Liver (tissue), 9 donors: ENCODE measurements around the gene TM9SF2. TPM values are rescaled to one million over a fixed set of nuclear protein-coding genes. Genes with fewer than 3 reads are reported as not detected.

Experiments used
- DNase-seq: peaks from one replicate; pipeline ENCODE4 v3.0.0-alpha.2; 2017; ENCODE audit warnings: low spot score
- H3K27ac ChIP-seq, 2 donors: one replicate each; pipeline ENCODE4 v1.7.0; 2013; ENCODE audit warnings: inconsistent platforms in 2 of 2, low read length in 2 of 2, control low read depth in 1 of 2, low read depth in 1 of 2, mild to moderate bottlenecking in 1 of 2
- H3K27me3 ChIP-seq, 4 donors: one replicate each; pipeline versions ENCODE4 v1.6.1 to v1.7.0; 2013; ENCODE audit warnings: low read length in 3 of 4, inconsistent platforms in 1 of 4, mild to moderate bottlenecking in 1 of 4, moderate library complexity in 1 of 4; ENCODE audit not compliant: control insufficient read depth in 4 of 4, insufficient read depth in 4 of 4
- H3K36me3 ChIP-seq, 4 donors: one replicate each; pipeline versions ENCODE4 v1.6.1 to v1.7.0; 2013; ENCODE audit warnings: low read length in 3 of 4, mild to moderate bottlenecking in 3 of 4, low read depth in 1 of 4, moderate library complexity in 1 of 4; ENCODE audit not compliant: control insufficient read depth in 4 of 4, insufficient read depth in 3 of 4
- H3K4me1 ChIP-seq, 4 donors: one replicate each; pipeline versions ENCODE4 v1.6.1 to v1.7.0; 2013; ENCODE audit warnings: low read length in 3 of 4, mild to moderate bottlenecking in 3 of 4, moderate library complexity in 1 of 4; ENCODE audit not compliant: control insufficient read depth in 4 of 4, insufficient read depth in 4 of 4
- H3K4me3 ChIP-seq, 3 donors: one replicate each; pipeline versions ENCODE4 v1.6.1 to v1.7.0; 2013; ENCODE audit warnings: low read length in 3 of 3, control low read depth in 1 of 3, low read depth in 1 of 3, mild to moderate bottlenecking in 1 of 3
- H3K9ac ChIP-seq, 2 donors: one replicate each; pipeline ENCODE4 v1.7.0; 2013; ENCODE audit warnings: low read length in 2 of 2, mild to moderate bottlenecking in 2 of 2, moderate library complexity in 2 of 2, control low read depth in 1 of 2, low read depth in 1 of 2
- H3K9me3 ChIP-seq, 4 donors: one replicate each; pipeline versions ENCODE4 v1.6.1 to v1.7.0; 2013; ENCODE audit warnings: low read length in 3 of 4; ENCODE audit not compliant: control insufficient read depth in 4 of 4
- EGR1 ChIP-seq, 2 donors: IDR thresholded peaks; 2 replicates each; pipeline ENCODE4 v1.6.1; 2016 to 2018; ENCODE audit warnings: antibody characterized with exemption in 2 of 2, low read depth in 2 of 2
- FOXA1 ChIP-seq: IDR thresholded peaks from 2 replicates; pipeline ENCODE4 v1.6.1; 2016; ENCODE audit warnings: antibody characterized with exemption
- FOXA2 ChIP-seq: IDR thresholded peaks from 2 replicates; pipeline ENCODE4 v1.6.1; 2016; ENCODE audit warnings: antibody characterized with exemption
- GABPA ChIP-seq, 2 donors: IDR thresholded peaks in 1 of 2; conservative IDR thresholded peaks in 1 of 2; 2 replicates each; pipeline ENCODE4 v1.6.1; 2016; ENCODE audit warnings: antibody characterized with exemption in 2 of 2, mild to moderate bottlenecking in 1 of 2, moderate library complexity in 1 of 2
- HNF4A ChIP-seq, 2 donors: conservative IDR thresholded peaks; 2 replicates each; pipeline ENCODE4 v1.6.1; 2016; ENCODE audit warnings: antibody characterized with exemption in 2 of 2, mild to moderate bottlenecking in 2 of 2
- HNF4G ChIP-seq: IDR thresholded peaks from 2 replicates; pipeline ENCODE4 v1.6.1; 2016; ENCODE audit warnings: antibody characterized with exemption
- JUND ChIP-seq, 2 donors: IDR thresholded peaks; 2 replicates each; pipeline ENCODE4 v1.6.1; 2016; ENCODE audit warnings: antibody characterized with exemption in 2 of 2
- NR2F2 ChIP-seq: IDR thresholded peaks from 2 replicates; pipeline ENCODE4 v1.6.1; 2016; ENCODE audit warnings: antibody characterized with exemption
- RAD21 ChIP-seq, 2 donors: IDR thresholded peaks; 2 replicates each; pipeline ENCODE4 v1.6.1; 2016; ENCODE audit warnings: antibody characterized with exemption in 2 of 2, mild to moderate bottlenecking in 2 of 2
- REST ChIP-seq: IDR thresholded peaks from 2 replicates; pipeline ENCODE4 v1.6.1; 2016; ENCODE audit warnings: antibody characterized with exemption, mild to moderate bottlenecking
- RXRA ChIP-seq, 2 donors: IDR thresholded peaks; 2 replicates each; pipeline ENCODE4 v1.6.1; 2017 to 2018; ENCODE audit warnings: antibody characterized with exemption in 2 of 2, mild to moderate bottlenecking in 1 of 2
- SP1 ChIP-seq: IDR thresholded peaks from 2 replicates; pipeline ENCODE4 v1.6.1; 2018; ENCODE audit warnings: antibody characterized with exemption, mild to moderate bottlenecking
- TAF1 ChIP-seq: conservative IDR thresholded peaks from 2 replicates; pipeline ENCODE4 v1.6.1; 2016; ENCODE audit warnings: antibody characterized with exemption, mild to moderate bottlenecking
- ZBTB33 ChIP-seq: IDR thresholded peaks from 2 replicates; pipeline ENCODE4 v1.6.1; 2016; ENCODE audit warnings: antibody characterized with exemption
- WGBS: extraction: QIAGEN DNeasy Blood & Tissue Kit; methylation state at CpG from one replicate; pipeline ENCODE4 v1.1.7; 2013; 5-methylcytosine and 5-hydroxymethylcytosine counted together
- polyA plus RNA-seq, 2 donors: library from polyadenylated mRNA; stranded (reverse) in 1 of 2; unstranded in 1 of 2; fragments of 200-250 nt in 1 of 2; fragments of >200 nt in 1 of 2; fragmentation: Nextera tagmentation in 1 of 2; extraction: Ambion mirVana in 1 of 2; gene quantifications; one replicate each; pipeline versions ENCODE4 v1.2.1 to v1.2.3, GENCODE V29; 2013 to 2015
- total RNA-seq, 2 donors: library from RNA; depleted of rRNA; stranded (reverse); fragments of >200 nt; gene quantifications; one replicate each; pipeline ENCODE4 v1.2.3, GENCODE V29; 2014
- TF ChIP-seq, protein P1 (sequence below): IDR thresholded peaks from 2 replicates; pipeline ENCODE4 v1.6.1; 2016; ENCODE audit warnings: antibody characterized with exemption
- TF ChIP-seq, protein P2 (sequence below): IDR thresholded peaks from 2 replicates; pipeline ENCODE4 v1.6.1; 2016; ENCODE audit warnings: antibody characterized with exemption
- TF ChIP-seq, protein P3 (sequence below): fragments of 150-350 bp; IDR thresholded peaks from 2 replicates; pipeline ENCODE4 v1.5.1; 2017; ENCODE audit warnings: improper control_type of control experiment, low read depth, low read length; ENCODE audit not compliant: missing input control
- donor health status: healthy.
- donor health status: healthy.
- donor health status: healthy.
- donor health status: healthy.
- donor health status: healthy.

TM9SF2 gene
- total and polyA plus RNA-seq, 4 donors: 70.2 to 112 (median 99.0) TPM

DNA sequence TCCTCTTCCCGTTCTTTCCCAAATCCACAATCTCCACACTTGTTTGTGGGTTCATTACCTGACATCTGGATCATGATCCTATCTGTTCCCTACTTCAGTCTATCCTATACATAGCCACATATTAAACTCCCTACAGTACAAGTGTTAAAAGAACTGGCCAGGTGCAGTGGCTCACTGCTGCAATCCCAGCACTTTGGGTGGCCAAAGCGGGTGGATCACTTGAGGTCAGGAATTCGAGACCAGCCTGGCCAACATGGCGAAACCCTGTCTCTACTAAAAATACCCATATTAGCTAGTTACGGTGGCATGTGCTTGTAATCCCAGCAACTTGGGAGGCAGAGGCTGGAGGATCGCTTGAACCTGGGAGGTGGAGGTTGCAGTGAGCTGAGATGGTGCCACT lies 88.3 kb downstream of the TM9SF2 start:
- no peaks in the 10 kb centered on the region for H3K36me3 ChIP-seq

More for the DNA sequence above, 88.3 kb downstream of the TM9SF2 start:
- Histone ChIP-seq H3K4me3 (no peak overlapping the region), H3K9me3 (no peaks in the 10 kb centered on the region), H3K4me1 (no peaks in the 10 kb centered on the region), H3K27me3 (no peaks in the 10 kb centered on the region), H3K27ac (no peak overlapping the region), H3K9ac (no peak overlapping the region)
- DNase-seq: no peak
- 93% methylated on average over 6 of the region's 6 CpGs for WGBS
- TF ChIP-seq GABPA (IDR thresholded peaks at IDR 0.05 in 1 of 2, conservative IDR thresholded peaks at IDR 0.05 in 1 of 2) (no peak), SP1 (no peak), ZBTB33 (no peak), TAF1 (no peak), JUND (IDR thresholded peaks at IDR 0.05) (no peak), HNF4A (conservative IDR thresholded peaks at IDR 0.05) (no peak), RAD21 (IDR thresholded peaks at IDR 0.05) (no peak), NR2F2 (no peak), RXRA (IDR thresholded peaks at IDR 0.05) (no peak), FOXA2 (no peak), EGR1 (IDR thresholded peaks at IDR 0.05; ENCODE audit: low read depth in 2 of 2) (no peak), FOXA1 (no peak), REST (no peak), HNF4G (no peak)
- TF ChIP-seq, protein P1, sequence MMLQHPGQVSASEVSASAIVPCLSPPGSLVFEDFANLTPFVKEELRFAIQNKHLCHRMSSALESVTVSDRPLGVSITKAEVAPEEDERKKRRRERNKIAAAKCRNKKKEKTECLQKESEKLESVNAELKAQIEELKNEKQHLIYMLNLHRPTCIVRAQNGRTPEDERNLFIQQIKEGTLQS: no peak
- TF ChIP-seq, protein P2, sequence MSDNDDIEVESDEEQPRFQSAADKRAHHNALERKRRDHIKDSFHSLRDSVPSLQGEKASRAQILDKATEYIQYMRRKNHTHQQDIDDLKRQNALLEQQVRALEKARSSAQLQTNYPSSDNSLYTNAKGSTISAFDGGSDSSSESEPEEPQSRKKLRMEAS: no peak
- TF ChIP-seq, protein P3, sequence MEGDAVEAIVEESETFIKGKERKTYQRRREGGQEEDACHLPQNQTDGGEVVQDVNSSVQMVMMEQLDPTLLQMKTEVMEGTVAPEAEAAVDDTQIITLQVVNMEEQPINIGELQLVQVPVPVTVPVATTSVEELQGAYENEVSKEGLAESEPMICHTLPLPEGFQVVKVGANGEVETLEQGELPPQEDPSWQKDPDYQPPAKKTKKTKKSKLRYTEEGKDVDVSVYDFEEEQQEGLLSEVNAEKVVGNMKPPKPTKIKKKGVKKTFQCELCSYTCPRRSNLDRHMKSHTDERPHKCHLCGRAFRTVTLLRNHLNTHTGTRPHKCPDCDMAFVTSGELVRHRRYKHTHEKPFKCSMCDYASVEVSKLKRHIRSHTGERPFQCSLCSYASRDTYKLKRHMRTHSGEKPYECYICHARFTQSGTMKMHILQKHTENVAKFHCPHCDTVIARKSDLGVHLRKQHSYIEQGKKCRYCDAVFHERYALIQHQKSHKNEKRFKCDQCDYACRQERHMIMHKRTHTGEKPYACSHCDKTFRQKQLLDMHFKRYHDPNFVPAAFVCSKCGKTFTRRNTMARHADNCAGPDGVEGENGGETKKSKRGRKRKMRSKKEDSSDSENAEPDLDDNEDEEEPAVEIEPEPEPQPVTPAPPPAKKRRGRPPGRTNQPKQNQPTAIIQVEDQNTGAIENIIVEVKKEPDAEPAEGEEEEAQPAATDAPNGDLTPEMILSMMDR: no peak
